Nephron progenitor cell (in vitro differentiated cells): ENCODE measurements around the gene TBATA.
A peak's percentile ranks its signal among the peaks of the same experiment; 100 is the strongest.

Experiments used
- DNase-seq: peaks from one replicate; pipeline ENCODE4 v3.0.0; 2021
- H3K27ac Mint-ChIP-seq: 2 replicates; pipeline ENCODE4 v1.8.0; 2021; ENCODE audit warnings: mild to moderate bottlenecking, moderate library complexity, mixed read lengths
- H3K27me3 Mint-ChIP-seq: 2 replicates; pipeline ENCODE4 v1.8.0; 2021; ENCODE audit warnings: mild to moderate bottlenecking, low read depth, mixed read lengths; ENCODE audit not compliant: poor library complexity
- H3K36me3 Mint-ChIP-seq: 2 replicates; pipeline ENCODE4 v1.8.0; 2021; ENCODE audit warnings: low read depth, mixed read lengths
- H3K4me1 Mint-ChIP-seq: 2 replicates; pipeline ENCODE4 v1.8.0; 2021; ENCODE audit warnings: mixed read lengths
- H3K4me3 Mint-ChIP-seq: 2 replicates; pipeline ENCODE4 v1.8.0; 2021; ENCODE audit warnings: mild to moderate bottlenecking, moderate library complexity, mixed read lengths
- H3K9me3 Mint-ChIP-seq: 2 replicates; pipeline ENCODE4 v1.8.0; 2021; ENCODE audit warnings: mild to moderate bottlenecking, moderate library complexity, mixed read lengths
- TF ChIP-seq, protein P1 (sequence below): fragments of 200-600 bp; sonication (generic); IDR thresholded peaks from 2 replicates; pipeline ENCODE4 v1.5.0; 2021; ENCODE audit warnings: antibody characterized with exemption

Gene TBATA

DNA sequence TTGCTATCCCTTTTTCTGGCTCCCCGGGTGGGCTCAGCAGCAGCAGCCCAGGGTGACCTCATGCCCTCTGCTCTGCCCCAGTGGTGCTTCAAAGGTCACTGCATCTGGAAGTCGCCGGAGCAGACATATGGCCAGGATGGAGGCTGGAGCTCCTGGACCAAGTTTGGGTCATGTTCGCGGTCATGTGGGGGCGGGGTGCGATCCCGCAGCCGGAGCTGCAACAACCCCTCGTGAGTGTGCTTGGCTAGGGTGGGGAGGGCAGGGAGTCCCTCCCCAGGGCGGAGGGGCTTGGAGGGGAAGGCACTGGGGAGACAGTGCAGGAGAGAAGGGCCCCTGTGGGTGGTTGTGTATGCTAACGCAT is 46.4 kb downstream of the TBATA start:
- H3K27me3 Mint-ChIP-seq: peaks cover 41% of the 10 kb centered on the region
- peak; percentile 29 for DNase-seq
- no peak overlapping the region for H3K4me3 Mint-ChIP-seq
- H3K27ac Mint-ChIP-seq: no peak overlapping the region
- H3K4me1 Mint-ChIP-seq: peaks cover 60% of the 10 kb centered on the region
- no peaks in the 10 kb centered on the region for H3K9me3 Mint-ChIP-seq
- H3K36me3 Mint-ChIP-seq: no peaks in the 10 kb centered on the region
- TF ChIP-seq, protein P1, sequence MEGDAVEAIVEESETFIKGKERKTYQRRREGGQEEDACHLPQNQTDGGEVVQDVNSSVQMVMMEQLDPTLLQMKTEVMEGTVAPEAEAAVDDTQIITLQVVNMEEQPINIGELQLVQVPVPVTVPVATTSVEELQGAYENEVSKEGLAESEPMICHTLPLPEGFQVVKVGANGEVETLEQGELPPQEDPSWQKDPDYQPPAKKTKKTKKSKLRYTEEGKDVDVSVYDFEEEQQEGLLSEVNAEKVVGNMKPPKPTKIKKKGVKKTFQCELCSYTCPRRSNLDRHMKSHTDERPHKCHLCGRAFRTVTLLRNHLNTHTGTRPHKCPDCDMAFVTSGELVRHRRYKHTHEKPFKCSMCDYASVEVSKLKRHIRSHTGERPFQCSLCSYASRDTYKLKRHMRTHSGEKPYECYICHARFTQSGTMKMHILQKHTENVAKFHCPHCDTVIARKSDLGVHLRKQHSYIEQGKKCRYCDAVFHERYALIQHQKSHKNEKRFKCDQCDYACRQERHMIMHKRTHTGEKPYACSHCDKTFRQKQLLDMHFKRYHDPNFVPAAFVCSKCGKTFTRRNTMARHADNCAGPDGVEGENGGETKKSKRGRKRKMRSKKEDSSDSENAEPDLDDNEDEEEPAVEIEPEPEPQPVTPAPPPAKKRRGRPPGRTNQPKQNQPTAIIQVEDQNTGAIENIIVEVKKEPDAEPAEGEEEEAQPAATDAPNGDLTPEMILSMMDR: no peak

DNA sequence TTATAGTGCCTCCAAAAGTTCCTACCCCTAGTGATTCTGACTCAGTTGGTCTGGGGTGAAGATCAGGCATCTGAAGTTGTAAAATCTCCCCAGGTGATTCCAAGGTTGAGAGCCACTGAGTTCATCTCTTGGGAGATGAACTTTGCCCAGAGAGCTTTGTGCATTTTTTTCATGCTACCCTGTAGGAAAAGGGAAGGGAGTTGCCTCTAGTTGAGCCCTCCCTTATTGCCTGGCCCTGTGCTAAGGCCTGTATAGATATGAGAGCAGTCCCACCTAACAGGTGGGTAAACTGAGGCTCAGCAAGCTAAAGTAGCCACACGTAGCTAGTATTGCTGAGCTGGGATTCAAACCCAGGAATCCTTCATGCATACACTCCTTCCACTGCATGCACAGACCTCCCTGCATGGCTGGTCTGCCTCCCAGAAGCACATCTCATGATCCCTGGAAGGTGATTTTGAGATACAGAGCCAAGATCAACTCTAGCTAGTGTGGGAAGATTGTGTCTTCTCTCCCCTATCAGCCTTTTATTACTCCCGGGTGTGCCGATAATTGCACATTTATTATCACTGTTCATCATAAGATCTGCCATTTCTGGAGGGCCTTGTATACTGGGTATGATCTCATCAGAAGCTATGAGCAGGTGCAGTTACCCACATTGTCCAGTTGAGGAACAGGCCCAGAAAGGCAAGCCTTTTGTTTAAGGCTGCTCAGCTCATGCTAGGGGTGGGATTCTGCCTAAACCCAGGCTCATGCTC is 47.0 kb downstream of the TBATA start:
- Mint-ChIP-seq H3K4me3 (no peak overlapping the region), H3K4me1 (peaks cover 59% of the 10 kb centered on the region), H3K36me3 (no peaks in the 10 kb centered on the region), H3K27ac (no peak overlapping the region), H3K27me3 (peaks cover 47% of the 10 kb centered on the region), H3K9me3 (no peaks in the 10 kb centered on the region)
- no peak for DNase-seq
- TF ChIP-seq, protein P1: peak; percentile 29

DNA sequence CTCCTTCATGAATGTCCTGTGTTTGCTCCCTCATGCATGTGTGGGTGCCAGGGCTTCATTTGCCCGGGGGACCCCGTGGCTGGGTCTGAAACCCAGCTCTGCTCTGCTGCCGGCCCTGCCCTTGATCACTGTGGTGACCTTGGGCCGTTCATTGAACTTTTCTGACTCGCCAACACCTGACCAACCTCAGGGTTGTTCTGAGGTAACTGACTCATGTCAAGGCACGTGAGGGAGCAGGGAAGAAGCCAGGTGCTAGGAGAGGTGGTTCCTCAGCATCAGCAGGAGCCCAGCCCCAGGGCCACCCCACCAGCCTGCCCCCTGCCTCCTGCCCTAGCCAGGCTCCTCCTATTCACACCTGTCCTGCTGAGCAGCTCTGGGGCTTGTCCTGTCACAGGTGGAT is 47.9 kb downstream of the TBATA start:
- Mint-ChIP-seq H3K27ac (no peak overlapping the region), H3K27me3 (peaks cover 45% of the 10 kb centered on the region), H3K36me3 (no peaks in the 10 kb centered on the region), H3K4me1 (peaks cover 51% of the 10 kb centered on the region), H3K9me3 (no peaks in the 10 kb centered on the region), H3K4me3 (no peak overlapping the region)
- DNase-seq: no peak
- TF ChIP-seq, protein P1: no peak

DNA sequence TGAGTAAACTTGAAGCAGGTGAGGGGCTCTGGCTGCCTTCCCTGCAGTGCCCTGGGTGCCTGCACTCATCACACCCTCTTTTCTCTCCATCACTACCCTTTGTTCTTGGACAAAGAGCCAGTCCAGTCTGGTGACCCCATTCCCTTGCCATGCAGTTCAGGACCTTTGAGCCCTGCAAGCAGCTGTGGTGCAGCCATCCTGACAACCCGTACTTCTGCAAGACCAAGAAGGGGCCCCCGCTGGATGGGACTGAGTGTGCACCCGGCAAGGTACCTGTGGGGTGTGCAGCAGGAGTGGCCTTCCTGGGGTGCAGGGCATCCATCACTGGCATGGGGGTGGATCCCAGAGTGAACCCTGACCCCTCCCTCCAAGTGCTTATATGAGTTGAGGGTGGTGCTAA is 48.7 kb downstream of the TBATA start:
- Mint-ChIP-seq H3K36me3 (no peaks in the 10 kb centered on the region), H3K4me3 (no peak overlapping the region), H3K27me3 (peaks cover 44% of the 10 kb centered on the region), H3K9me3 (no peaks in the 10 kb centered on the region), H3K4me1 (peaks cover 51% of the 10 kb centered on the region), H3K27ac (no peak overlapping the region)
- DNase-seq: no peak
- TF ChIP-seq, protein P1: no peak

DNA sequence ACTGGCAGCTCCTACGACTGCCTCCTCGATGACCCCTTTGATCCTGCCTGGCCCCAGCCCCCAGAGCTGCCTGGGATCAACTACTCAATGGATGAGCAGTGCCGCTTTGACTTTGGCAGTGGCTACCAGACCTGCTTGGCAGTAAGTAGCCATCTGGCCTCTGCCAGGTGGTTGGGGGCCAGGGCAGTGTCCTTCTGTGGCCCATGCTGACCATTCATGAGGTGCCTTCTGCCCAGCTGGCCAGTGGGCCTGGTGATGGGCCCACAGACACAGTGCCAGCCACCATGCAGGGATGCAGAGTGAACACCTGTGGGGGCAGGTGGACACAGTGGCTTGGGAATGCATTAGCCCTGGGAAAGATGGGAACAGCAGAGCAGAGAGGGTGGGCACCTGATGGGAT is 50.0 kb downstream of the TBATA start:
- Mint-ChIP-seq H3K4me1 (peaks cover 44% of the 10 kb centered on the region), H3K27me3 (peaks cover 37% of the 10 kb centered on the region), H3K27ac (no peak overlapping the region), H3K36me3 (no peaks in the 10 kb centered on the region), H3K9me3 (no peaks in the 10 kb centered on the region), H3K4me3 (no peak overlapping the region)
- TF ChIP-seq, protein P1: no peak
- no peak for DNase-seq

DNA sequence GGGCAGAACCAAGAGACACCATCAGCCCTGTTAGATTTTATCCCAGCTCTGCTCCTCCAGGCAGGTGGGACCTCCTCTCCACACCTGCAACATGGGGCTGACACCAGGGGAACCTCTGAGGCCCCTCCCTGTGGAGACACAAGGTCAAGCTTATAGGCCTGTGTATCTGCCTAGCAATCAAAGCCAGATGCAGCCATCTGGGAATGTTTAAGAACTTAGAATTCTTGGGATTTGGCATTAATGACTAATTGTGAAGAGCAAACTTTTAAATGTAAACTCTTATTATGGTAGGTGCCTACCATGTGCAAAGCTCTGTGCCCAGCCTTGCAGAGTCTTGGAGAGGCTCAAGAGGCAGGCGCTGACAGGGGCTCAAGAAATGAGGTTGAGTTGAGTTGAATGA is 52.1 kb downstream of the TBATA start:
- TF ChIP-seq, protein P1: no peak
- H3K27ac Mint-ChIP-seq: peak overlapping the region; percentile 51
- H3K27me3 Mint-ChIP-seq: peaks cover 43% of the 10 kb centered on the region
- no peaks in the 10 kb centered on the region for H3K36me3 Mint-ChIP-seq
- peaks cover 28% of the 10 kb centered on the region for H3K4me1 Mint-ChIP-seq
- DNase-seq: no peak
- H3K9me3 Mint-ChIP-seq: no peaks in the 10 kb centered on the region
- H3K4me3 Mint-ChIP-seq: no peak overlapping the region
